Measurements from ENCODE around the gene ZNF606.

The ZNF606 gene

DNA sequence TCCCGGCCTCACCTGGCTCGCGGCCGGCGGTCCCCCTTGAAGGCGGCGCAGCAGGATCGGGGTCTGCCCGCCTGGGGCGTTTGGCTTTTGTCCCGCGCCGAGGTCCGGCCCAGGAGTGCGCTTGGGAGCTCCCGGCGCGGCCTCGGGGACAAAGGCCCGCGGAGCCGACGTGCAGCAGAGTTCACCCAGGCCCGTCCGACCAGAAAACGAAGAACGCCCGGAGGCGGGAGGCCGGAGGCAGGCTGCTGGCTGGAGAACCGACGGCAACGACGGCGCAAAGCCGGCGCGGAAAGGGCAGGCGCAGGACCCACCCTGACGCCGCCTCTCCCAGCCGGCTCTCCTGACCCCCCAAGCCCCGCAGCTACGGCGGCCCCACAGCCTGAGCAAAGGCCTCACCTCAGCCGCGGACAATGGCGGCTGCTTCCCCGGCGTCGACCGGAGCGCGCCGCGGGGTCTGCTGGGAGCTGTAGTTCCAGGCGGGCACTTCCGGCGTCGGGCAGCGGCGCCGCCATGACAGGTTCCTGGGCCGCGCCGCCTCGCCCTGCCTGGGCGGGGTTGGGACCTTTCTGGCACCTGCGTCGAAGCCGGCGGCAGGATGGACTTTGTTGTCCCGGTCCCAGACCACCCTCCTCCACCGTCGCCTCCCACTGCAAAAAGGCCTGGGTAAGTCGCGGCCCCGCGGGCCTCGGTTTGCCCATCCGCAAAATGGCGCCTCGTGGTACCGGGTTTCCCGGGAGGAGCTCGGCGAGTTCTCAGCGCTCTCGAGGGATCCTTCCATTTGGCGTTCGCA is at the start of gene ZNF606:
ZNF606 (minus strand) TSS at position 437 of the 790 bp plus-strand sequence. CDS start 1,501 bp downstream, outside the sequence.
- DNase-seq (ENCODE audit: low read depth) = peak; percentile 66

DNA sequence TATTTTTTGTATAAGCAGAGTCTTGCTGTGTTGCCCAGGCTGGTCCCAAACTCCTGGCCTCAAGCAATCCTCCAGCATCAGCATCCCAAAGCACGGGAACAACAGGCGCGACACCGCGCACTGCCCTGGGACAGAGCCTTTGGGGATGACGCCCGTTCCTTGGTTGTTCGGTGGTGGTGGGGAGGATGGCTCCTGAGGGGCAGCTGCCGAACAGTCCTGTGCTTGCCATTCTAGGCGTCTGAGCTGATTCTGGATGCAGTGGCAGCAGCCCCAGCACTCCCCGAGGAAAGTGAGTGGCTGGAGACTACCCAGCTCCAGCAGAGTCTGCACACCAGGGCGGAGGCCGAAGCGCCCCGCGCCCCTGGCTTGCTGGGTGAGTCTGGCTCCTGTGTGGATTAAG is 49.6 kb upstream of the ZNF606 start:
- DNase-seq (ENCODE audit: low read depth) = no peak

DNA sequence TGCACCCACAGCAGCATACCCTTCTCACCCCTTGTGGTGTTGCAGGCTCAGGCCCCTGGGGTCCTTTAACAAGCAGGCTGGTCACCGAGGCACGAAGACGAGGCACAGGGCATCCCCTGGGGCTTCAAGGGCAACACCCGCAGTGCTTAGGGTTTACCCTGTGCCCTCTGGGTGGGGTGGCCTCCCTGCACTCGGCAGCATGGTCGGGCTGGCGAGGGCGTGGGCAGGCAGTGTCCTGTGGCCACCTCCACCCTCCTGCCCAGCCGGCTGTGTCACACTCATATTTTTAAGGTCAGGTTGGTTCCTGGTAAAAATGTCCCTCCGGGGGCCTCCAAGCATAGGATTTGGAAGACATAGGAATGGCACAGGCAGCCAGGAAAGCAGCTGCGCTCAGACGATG is 45.1 kb upstream of the ZNF606 start:
- no peak for DNase-seq (ENCODE audit: low read depth)

DNA sequence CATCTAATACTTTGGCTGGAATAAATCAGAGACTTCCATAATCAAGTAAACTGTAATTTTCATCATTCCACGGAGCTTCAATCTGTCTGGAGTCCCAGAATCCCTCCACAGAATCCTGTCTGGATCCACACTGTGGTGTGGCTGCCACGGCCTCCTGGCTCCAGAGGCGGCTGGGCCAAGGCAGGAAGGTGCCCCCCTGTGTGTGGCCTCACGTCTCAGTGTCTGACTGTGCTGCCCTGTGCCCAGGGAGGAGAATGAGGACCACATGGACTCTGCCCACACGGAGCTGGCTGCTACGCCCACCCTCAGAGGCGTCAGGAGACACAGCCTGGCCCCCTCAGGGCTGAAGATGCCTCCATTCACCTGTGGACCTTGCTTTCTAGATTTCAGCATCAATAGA is 44.2 kb upstream of the ZNF606 start:
- DNase-seq (ENCODE audit: low read depth) = no peak

DNA sequence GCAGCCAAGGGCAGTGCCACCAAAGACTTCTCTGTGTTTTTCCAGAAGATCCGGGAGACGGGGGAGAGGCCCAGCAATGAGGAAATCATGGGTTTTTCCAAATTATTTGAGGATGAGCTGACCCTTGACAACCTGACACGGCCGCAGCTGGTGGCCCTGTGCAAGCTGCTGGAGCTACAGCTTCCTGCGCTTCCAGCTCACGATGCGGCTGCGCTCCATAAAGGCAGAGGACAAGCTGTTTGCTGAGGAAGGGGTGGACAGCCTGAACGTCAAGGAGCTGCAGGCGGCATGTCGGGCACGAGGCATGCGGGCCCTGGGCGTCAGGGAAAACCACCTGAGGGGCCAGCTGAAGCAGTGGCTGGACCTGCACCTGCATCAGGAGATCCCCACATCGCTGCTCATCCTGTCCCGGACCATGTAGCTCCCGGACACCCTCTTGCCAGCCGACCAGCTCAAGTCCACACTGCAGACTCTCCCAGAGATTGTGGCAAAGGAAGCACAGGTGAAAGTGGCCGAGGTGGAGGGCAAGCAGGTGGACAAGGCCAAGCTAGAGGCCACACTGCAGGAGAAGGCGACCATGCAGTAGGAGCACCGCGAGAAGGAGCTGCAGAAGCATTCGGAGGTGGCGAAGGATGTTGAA is 42.9 kb upstream of the ZNF606 start:
- DNase-seq (ENCODE audit: low read depth) = no peak

DNA sequence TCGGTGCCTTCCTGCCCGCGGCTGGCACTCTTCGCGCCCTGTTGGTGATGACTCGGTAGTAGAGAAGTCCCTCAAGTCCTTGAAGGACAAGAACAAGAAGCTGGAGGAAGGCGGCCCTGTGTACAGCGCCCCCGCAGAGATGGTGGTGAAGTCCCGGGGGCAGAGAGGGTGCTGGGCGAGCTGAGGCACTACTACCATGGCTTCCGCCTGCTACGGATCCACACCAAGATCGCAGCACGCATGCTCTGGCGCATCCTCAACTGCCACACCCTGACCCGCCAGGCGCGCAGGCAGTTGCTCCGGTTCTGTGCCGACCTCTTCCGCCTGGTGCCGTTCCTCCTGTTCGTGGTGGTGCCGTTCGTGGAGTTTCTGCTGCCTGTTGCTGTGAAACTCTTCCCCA is 42.3 kb upstream of the ZNF606 start:
- DNase-seq (ENCODE audit: low read depth) = no peak

DNA sequence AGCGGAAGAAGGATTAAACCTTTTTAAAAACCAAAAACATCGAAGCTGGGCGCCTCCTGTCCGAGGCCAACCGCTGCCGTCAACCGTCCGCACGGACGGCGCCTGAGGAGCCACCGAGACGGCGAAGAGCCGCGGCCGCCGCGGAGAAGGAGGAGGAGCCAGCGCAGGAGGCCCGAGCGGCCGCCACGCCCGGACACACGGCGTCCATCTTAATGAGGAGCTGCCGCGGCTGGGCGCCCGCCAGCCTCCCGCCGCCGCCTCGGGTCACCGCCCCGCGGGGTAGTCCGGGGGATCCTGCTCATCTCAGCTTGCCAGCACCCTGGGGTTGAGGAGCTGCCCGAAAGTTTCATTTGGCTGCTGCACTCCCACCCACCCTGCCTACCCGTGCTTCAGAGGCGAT is 41.8 kb upstream of the ZNF606 start:
- no peak for DNase-seq (ENCODE audit: low read depth)

DNA sequence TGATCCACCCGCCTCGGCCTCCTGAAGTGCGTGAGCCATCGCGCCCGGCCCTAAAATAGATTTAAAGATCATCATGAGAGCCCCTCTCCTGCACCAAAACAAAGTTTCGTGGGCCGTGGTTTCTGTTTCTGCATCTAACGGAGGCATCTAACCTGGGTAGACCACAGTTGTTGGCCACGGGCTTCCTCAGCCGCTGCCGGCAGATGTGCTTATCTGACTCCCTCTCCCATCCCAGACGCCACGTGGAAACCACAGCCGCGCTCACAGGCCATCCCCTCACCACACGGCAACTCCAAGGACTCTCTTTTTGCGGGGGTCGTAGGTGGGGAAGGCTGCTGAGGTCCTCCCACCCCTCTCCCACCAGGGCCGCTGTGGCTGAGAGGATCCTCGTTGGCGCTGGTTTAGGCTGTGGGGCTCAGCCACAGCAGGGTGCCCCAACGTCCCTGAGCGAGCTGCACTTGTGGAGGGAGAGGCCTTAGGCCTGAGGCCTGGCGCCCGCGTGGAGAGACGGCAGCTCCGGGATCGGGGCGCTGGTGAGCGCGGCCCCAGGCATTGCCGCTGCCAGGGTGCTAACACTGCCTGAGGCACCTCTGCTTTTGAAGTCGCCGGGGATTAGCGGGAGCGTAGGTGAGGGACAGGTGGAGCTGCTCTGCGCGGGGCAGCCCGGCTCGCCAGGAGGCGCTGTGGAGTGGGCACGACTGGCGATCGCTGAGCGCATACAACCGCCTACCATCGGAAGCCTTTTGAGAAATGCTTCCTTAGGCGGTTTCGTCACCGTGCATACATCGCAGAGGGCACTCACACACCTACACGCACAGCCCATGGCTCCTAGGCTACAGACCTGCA is 40.1 kb upstream of the ZNF606 start:
- no peak for DNase-seq (ENCODE audit: low read depth)

DNA sequence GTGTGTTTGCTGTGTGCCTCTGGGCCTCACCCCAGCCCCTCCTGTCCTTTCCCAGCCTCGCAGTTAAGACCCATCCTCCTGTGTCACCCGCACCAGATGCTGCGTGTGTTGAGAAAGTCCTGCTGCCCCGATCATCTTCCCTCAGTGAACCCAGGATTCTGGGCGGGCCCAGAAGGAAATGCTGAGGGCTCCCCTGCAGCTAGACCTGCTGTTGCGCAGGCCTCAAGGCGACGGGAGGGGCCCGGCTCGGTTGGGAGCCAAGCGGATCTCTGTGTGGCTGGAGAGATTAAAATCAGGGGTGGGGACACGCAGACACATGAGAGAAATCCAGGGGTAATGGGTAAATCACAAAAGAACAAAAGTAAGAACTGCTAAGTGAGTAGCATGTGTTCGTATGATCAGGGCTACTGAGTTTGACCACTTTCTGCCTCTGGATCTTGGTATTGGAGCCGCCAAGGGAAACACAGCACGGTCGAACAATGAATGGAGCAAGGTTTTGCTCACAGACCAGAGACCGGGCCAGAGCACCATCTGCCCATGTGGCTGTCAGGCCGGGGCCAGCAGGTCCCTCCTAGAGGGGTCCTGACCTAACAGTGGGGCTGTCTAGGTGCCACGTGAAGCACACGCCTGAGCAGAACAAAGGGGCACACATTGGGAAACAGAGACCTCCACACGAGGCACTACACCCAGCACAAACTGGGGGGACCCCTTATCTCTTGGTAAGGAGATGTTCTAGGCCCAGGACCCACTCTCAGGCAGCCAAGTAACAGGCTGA is 38.3 kb upstream of the ZNF606 start:
- no peak for DNase-seq (ENCODE audit: low read depth)

DNA sequence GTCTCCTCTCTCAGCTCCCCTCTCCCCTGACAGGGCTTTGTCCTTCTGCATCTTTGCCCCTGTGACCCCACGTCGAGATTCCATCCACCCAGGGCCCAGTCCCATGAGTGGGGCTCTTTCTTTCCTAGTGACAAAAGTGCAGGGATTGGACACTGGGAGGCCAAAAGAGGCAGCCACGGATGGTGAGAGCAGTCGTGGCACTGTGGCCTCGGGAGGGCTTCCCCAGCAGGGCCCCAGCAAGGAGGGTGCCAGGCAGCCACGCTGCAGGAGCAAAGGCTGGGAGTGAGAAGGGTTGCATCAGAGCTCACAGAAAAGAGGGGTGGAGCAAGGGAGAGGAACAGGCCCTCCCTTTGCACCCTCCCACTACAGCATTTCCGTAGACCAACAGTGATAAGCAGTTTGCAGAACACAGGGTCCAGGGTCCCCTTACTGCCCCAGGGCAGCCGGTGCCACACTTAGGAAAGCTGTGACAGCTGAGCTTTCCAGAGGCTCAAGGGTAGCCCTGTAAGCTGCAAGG is 36.1 kb upstream of the ZNF606 start:
- no peak for DNase-seq (ENCODE audit: low read depth)

DNA sequence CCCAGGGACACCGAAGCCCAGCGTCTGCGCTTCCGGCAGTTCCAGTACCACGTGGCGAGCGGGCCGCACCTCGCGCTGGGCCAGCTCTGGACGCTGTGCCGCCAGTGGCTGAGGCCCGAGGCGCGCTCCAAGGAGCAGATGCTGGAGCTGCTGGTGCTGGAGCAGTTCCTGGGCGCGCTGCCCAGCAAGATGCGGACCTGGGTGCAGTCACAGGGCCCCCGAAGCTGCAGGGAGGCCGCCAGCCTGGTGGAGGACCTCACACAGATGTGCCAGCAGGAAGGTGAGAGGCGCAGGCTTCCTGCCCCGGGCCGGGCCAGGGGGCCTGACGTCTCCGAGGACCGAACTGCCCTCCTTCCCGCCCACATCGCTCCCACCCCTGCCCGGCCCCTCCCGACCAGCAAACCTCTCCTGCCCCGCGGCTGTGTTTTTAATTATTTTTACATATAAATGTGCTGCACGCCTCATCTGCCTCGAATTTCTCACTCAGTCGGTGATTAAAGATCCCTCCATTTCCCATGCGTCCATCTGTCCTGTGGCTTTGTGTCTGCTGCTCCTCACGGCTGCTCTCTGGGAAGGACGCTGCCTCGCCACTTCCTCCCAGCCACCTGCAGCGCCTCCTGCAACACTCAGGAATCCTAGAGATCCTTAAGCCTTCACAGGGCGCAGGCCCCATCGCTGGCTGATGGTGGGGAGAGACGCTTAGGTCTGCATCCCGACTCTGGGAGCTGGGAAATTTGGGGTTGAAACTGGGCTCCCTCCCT is 35.5 kb upstream of the ZNF606 start:
- DNase-seq (ENCODE audit: low read depth) = no peak

DNA sequence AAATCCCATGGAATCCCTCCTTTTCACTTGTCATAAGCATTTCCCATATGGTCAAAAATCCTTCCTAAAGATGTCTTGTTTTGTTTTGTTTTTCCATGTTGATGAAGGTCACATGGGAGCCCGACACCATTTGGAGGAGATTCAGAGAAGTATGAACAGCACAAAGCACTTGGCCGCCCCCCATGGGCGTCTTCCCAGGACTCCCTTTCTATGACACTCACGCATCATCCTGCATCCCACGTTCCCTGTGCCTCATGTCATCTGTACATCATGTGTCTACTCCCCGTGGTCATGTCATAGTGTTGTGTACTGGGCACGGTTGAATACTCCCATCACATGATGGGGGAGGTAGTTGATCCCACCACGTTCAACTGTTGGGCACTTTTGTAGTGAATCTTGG is 33.2 kb upstream of the ZNF606 start:
- DNase-seq (ENCODE audit: low read depth) = no peak

DNA sequence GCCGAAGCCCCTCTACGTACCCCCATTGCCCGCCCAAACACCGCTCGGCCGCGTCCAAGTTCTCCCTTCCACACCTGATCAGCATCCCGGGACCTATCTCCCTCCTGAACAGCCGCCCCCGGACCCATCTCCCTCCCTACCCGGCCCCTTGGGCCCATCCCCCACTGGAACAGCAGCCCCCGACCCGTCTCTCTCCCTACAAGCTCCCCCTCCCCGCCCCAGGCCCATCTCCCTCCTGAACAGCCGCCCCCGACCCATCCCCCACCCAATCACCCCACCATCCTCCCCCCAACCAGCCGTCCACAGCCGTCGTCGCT is 31.8 kb upstream of the ZNF606 start:
- no peak for DNase-seq (ENCODE audit: low read depth)

DNA sequence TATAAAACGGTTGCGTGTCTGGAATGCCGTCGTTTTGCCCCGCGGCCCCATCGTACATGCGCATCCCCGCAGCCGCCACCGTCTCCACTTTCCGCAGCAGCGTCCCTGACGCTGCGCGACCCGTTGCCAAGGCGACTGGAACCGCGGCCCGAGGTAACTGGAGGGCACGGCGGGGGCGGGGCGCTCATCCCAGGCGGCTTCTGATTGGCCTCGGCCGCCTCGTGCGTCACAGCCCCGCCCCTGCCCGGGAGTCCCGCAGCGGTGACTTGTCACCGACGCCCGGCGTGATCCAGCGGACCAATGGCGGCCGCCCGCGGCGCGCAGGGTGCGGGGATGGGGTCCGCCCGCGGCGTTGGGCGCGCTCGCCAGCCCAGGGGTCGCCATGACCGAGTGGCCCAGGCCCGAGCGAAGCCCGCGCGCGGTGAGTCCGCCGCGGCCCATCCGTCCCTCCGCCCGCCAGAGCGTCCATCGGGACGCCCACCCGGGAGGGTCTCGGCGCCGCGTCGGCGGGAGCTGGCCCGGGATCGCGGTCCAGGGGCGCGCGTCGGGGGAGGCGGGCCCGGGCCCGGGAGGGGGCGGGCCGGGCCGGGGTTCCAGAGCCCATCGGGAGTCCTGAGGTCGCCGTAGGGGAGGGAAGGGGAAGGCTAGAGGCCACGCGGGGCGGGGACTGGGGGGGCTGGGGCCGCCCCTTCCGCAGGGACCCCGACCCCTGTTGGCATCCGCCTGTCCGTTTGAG is 31.3 kb upstream of the ZNF606 start, which contains the start of gene ZSCAN1:
ZSCAN1 (plus strand) TSS at position 285 of the 736 bp plus-strand sequence. CDS start 3,812 bp downstream, outside the sequence.
- DNase-seq (ENCODE audit: low read depth) = peak; percentile 29

DNA sequence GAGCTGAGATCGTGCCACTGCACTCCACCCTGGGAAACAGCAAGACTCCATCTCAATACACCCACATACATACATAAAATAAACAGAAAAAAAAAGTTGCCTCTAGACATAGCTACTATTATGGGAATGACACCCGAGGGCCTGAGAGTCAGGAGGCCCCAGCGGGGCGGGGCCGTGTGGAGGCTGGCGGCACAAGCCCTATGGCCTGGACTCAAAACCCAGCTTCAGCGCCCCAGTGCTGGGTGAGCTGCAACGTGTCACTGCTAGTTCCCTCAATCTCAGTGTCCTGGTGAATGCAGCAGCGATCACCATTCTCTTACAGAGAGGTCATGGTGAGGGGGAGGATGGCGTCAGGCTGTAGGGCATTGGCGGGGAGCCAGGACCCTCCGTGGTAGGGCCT is 22.0 kb upstream of the ZNF606 start:
- no peak for DNase-seq (ENCODE audit: low read depth)

DNA sequence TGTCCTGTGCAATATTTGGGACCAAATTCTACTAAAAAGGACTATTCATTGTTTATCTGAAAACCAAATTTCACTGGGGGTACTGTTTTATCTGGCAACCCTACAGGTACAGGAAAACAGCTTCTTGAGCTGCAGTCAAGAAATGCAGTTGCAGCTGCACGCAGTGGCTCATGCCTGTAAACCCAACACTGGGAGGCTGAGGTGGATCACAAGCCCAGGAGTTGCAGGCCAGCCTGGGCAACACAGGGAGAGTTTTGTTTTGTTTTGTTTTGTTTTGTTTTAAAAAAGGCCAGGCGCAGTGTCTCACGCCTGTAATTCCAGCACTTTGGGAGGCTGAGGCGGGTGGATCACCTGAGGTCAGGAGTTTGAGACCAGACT is 19.7 kb upstream of the ZNF606 start:
- no peak for DNase-seq (ENCODE audit: low read depth)

DNA sequence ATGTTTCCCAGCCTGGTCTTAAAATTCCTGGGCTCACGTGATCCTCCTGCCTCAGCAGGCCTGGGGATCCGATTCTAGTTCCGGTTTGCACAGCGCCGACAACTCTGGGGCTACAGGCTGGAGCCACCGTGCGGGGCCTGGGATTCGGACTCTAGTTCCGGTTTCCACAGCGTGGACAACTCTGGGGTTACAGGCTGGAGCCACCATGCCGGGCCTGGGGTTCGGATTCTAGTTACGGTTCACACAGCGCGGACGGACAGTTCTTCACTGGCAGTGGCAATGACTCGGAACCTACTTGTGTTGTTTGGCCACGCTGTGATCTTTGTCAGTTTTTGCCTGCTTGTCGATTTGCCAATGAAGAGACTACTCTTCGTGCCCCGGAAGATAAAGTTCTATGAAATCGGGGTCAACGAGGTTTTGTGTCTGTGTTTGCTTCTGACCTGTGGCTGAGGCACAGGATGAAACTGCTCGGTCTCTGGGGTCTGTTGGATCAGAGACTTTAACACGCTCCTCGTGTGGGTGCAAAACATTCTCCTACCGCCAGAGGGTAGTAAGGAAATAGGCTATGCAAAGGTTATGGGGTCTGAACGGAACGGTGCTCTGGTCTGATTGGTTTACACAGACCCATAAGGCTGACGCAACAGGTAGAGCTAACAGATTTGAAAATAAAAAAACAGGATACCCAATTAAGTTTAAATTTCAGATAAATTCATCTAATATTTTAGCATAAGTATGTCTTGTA is 19.1 kb upstream of the ZNF606 start:
- DNase-seq (ENCODE audit: low read depth) = no peak

DNA sequence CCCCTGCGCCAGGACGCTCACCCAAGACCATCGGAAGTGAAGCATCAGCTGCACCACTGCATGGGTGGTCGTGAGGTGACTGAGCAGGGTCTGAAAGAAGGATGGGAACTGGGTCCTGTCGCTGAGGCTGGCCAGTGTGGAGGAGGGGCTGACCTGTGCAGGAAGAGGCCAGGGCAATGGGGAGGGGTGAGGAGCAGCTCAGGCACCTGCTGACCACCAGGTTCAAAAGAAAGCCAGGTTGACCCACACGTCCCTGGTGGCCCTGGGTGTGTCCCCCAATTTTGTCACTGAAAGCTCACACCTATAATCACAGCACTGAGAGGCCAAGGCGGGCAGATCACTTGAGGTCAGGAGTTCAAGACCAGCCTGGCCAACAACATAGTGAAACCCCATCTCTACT is 17.5 kb upstream of the ZNF606 start:
- DNase-seq (ENCODE audit: low read depth) = no peak

DNA sequence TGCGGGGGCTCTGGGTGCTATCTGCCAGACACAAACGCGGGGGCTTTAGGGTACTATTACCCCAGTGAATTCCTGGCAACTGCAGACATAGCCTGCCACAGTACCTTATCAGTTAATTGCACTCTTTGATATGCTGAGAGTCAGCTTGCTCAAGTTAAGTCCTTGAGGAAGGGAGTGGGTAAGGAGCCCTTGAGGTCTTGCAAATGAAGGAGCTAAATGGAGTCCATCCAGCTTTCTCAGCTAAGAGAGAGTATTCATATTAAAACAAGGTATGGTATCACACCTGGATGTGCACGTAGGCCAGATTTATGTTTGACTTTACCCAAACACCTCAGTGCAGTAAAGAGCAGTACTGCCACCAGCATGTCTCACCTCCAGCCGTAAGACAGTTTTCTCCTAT is 11.5 kb upstream of the ZNF606 start:
- no peak for DNase-seq (ENCODE audit: low read depth)

DNA sequence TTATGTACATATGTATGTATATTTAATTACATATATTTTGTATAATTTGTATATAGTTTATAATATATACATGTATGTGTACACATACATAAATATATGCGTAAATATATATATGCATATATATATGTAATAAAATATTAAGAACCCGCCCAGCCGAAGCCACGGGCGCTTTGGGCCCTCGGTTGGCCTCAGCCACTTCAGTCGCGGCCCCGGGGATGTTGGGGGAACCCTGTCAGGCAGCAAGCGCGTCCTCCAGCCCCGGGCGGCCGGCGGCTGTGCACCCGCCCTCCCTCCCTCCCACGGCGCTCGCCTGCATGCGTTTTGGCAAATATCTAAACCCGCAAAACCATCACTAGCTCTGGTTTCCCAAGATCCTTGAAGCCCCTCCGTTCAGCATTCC is 7.9 kb upstream of the ZNF606 start:
- DNase-seq (ENCODE audit: low read depth) = no peak
